HL-60 (cell line): ENCODE results near the gene VPS13A.
A peak's percentile ranks its signal among the peaks of the same experiment; 100 is the strongest.
"Not testable (repeated sequence)": the region's sequence is repeated elsewhere in the genome, so short reads cannot be mapped to it uniquely, and the experiment has no call there.

Experiments
- DNase-seq, 2 experiments: peaks; one replicate each; pipeline ENCODE4 v3.0.0-alpha.2; 2010 to 2020; ENCODE audit warnings: low read depth in 1 of 2, low spot score in 1 of 2
- H3K27ac ChIP-seq: fragments of 250-450 bp; sonication (Bioruptor Pico); replicated peaks from 2 replicates; pipeline ENCODE4 v1.5.1; 2020; ENCODE audit warnings: mild to moderate bottlenecking, moderate library complexity
- H3K27me3 ChIP-seq: fragments of 250-450 bp; sonication (Bioruptor Pico); 2 replicates; pipeline ENCODE4 v1.5.1; 2021; ENCODE audit warnings: mild to moderate bottlenecking, moderate library complexity; ENCODE audit not compliant: insufficient read depth, poor library complexity, severe bottlenecking
- H3K4me3 ChIP-seq: replicated peaks from 2 replicates; pipeline ENCODE4 v1.5.1; 2011; ENCODE audit warnings: mild to moderate bottlenecking, control low read depth, low read length; ENCODE audit not compliant: insufficient read depth
- GABPA ChIP-seq: IDR thresholded peaks from 2 replicates; pipeline ENCODE4 v1.6.1; 2012; ENCODE audit warnings: low read depth
- POLR2AphosphoS5 ChIP-seq: IDR thresholded peaks from 2 replicates; pipeline ENCODE4 v1.6.1; 2012; ENCODE audit warnings: low read depth
- SPI1 ChIP-seq: IDR thresholded peaks from 2 replicates; pipeline ENCODE4 v1.6.1; 2012; ENCODE audit warnings: low read depth, mild to moderate bottlenecking, borderline replicate concordance
- TF ChIP-seq, protein P1 (sequence below): IDR thresholded peaks from one replicate; pipeline ENCODE4 v1.5.1; 2011; ENCODE audit warnings: low read length, control low read depth, inconsistent platforms; ENCODE audit not compliant: insufficient read depth
- TF ChIP-seq, protein P2 (sequence below): IDR thresholded peaks from 2 replicates; pipeline ENCODE4 v1.6.1; 2012; ENCODE audit warnings: low read depth; ENCODE audit not compliant: insufficient replicate concordance

The VPS13A gene

DNA sequence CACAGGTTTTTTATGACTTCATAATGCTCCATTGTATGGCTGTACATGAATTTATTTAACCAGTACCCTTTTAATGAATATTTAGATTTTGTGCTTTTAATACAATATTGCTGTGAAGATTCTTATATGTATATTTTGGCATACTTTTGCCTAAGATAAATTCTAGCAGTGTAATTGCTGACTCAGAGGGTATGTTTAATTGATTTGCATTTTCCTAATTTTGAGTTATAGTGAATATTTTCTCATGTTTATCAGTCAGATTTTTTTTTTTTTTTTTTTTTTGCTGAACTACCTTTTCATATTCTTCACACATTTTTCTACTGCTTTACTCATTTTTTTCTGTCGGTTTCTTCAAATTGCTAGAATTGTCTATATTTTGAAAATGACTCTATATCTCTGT, 222.6 kb downstream of the VPS13A start:
- TF ChIP-seq, protein P1, sequence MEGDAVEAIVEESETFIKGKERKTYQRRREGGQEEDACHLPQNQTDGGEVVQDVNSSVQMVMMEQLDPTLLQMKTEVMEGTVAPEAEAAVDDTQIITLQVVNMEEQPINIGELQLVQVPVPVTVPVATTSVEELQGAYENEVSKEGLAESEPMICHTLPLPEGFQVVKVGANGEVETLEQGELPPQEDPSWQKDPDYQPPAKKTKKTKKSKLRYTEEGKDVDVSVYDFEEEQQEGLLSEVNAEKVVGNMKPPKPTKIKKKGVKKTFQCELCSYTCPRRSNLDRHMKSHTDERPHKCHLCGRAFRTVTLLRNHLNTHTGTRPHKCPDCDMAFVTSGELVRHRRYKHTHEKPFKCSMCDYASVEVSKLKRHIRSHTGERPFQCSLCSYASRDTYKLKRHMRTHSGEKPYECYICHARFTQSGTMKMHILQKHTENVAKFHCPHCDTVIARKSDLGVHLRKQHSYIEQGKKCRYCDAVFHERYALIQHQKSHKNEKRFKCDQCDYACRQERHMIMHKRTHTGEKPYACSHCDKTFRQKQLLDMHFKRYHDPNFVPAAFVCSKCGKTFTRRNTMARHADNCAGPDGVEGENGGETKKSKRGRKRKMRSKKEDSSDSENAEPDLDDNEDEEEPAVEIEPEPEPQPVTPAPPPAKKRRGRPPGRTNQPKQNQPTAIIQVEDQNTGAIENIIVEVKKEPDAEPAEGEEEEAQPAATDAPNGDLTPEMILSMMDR: no peak
- TF ChIP-seq, protein P2, sequence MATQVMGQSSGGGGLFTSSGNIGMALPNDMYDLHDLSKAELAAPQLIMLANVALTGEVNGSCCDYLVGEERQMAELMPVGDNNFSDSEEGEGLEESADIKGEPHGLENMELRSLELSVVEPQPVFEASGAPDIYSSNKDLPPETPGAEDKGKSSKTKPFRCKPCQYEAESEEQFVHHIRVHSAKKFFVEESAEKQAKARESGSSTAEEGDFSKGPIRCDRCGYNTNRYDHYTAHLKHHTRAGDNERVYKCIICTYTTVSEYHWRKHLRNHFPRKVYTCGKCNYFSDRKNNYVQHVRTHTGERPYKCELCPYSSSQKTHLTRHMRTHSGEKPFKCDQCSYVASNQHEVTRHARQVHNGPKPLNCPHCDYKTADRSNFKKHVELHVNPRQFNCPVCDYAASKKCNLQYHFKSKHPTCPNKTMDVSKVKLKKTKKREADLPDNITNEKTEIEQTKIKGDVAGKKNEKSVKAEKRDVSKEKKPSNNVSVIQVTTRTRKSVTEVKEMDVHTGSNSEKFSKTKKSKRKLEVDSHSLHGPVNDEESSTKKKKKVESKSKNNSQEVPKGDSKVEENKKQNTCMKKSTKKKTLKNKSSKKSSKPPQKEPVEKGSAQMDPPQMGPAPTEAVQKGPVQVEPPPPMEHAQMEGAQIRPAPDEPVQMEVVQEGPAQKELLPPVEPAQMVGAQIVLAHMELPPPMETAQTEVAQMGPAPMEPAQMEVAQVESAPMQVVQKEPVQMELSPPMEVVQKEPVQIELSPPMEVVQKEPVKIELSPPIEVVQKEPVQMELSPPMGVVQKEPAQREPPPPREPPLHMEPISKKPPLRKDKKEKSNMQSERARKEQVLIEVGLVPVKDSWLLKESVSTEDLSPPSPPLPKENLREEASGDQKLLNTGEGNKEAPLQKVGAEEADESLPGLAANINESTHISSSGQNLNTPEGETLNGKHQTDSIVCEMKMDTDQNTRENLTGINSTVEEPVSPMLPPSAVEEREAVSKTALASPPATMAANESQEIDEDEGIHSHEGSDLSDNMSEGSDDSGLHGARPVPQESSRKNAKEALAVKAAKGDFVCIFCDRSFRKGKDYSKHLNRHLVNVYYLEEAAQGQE: no peak
- TF ChIP-seq POLR2AphosphoS5: no peak
- TF ChIP-seq SPI1: no peak
- no peak for TF ChIP-seq GABPA
- no peak overlapping the region for H3K27ac ChIP-seq
- no peaks in the 10 kb centered on the region for H3K27me3 ChIP-seq
- no peak for DNase-seq
- no peak overlapping the region for H3K4me3 ChIP-seq

DNA sequence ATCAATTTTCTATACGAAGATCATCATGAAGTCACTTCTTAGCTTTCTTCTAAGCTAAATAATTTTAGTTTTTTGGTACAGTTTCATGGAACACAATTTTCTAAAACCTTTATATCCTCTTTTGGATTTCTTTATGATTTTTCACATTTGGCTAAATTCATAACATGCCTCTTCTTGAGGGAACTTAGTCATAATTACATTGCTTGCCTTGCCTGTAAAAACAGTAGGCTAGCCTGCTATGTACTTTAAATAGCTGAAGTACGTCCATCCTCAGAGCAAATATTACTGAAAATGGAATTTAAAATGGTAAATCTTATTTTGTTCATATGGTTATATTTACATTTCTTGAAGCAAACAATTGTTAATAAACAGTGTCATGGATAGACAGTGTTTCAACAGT, 225.0 kb downstream of the VPS13A start:
- Histone ChIP-seq H3K27me3 (no peaks in the 10 kb centered on the region), H3K4me3 (no peak overlapping the region), H3K27ac (no peak overlapping the region)
- TF ChIP-seq, protein P2: no peak
- TF ChIP-seq GABPA (no peak), POLR2AphosphoS5 (no peak), SPI1 (no peak)
- TF ChIP-seq, protein P1: no peak
- no peak for DNase-seq

DNA sequence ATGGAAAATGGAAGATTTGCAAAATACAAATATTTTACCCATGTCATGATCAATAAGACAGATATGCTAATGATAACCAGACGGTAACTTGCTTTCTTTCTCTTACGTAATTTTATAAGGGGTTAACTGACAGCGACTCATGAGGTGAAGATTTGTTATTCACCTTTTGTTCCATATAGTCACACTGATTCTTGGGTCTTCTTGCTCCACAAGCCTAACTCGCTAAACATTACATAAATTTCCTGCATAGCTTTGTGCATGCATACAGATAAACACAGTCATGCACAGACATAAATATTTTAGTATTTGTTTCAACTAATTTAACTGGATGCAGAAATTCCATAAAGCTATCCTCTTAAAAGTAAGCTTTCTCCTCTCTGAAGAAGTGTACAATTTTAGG, 225.9 kb downstream of the VPS13A start:
- H3K27ac ChIP-seq: no peak overlapping the region
- H3K27me3 ChIP-seq: no peaks in the 10 kb centered on the region
- no peak for TF ChIP-seq POLR2AphosphoS5
- no peak for DNase-seq
- no peak overlapping the region for H3K4me3 ChIP-seq

DNA sequence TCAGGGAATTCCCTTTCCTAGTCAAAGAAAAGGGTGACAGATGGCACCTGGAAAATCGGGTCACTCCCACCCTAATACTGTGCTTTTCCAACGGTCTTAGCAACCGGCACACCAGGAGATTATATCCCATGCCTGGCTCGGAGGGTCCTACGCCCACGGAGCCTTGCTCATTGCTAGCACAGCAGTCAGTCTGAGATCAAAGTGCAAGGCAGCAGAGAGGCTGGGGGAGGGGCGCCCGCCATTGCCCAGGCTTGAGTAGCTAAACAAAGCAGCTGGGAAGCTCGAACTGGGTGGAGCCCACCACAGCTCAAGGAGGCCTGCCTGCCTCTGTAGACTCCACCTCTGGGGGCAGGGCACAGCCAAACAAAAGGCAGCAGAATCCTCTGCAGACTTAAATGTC, 231.2 kb downstream of the VPS13A start:
- not testable (repeated sequence) for DNase-seq, H3K27ac ChIP-seq, H3K27me3 ChIP-seq, H3K4me3 ChIP-seq

DNA sequence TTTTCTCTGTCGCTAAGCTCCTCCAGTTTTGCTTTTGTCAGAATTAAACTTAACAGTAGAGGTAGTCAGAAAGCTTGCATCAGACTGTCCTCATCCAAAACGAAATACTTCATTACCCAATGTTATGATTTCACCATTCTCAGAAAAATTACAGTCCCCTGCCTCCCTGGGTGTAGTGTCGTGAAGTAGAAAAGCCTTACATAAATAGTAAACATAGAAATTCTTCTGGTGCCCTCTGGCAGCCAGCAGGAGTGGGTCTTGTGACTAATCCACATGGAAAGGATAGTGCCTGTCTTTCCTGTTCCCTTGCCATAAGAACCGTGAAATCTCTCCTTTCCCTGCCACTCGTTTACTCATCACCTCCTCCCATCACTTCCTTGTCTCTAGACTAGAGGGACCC, 240.2 kb downstream of the VPS13A start:
- H3K27ac ChIP-seq: peak overlapping the region; percentile 79
- TF ChIP-seq POLR2AphosphoS5: no peak
- TF ChIP-seq, protein P1: no peak
- TF ChIP-seq, protein P2: no peak
- no peak for TF ChIP-seq GABPA
- TF ChIP-seq SPI1: no peak
- no peak overlapping the region for H3K4me3 ChIP-seq
- no peaks in the 10 kb centered on the region for H3K27me3 ChIP-seq
- DNase-seq: peak; percentile 23 to 54
